ACC112 (cell line): Measurements from ENCODE around the gene C16orf96.

ENCODE experiments used
- H2AFZ ChIP-seq: fragments of 200-600 bp; sonication (generic); one replicate; pipeline ENCODE4 v1.6.0; 2017; ENCODE audit warnings: antibody characterized with exemption, low read length; ENCODE audit not compliant: unreplicated experiment
- H3K27ac ChIP-seq: fragments of 200-600 bp; sonication (generic); 2 replicates; pipeline ENCODE4 v1.5.1; 2014; ENCODE audit warnings: low read depth, mild to moderate bottlenecking, antibody characterized with exemption, low read length, moderate library complexity
- H3K27me3 ChIP-seq: fragments of 200-600 bp; sonication (generic); 2 replicates; pipeline ENCODE4 v1.6.1; 2014; ENCODE audit warnings: mild to moderate bottlenecking, antibody characterized with exemption, low read length, moderate library complexity, mixed read lengths; ENCODE audit not compliant: insufficient read depth
- H3K36me3 ChIP-seq: fragments of 200-600 bp; sonication (generic); 2 replicates; pipeline ENCODE4 v1.6.1; 2016; ENCODE audit warnings: mild to moderate bottlenecking, antibody characterized with exemption, low read length, moderate library complexity, mixed read lengths; ENCODE audit not compliant: insufficient read depth
- H3K4me1 ChIP-seq: fragments of 200-600 bp; sonication (generic); one replicate; pipeline ENCODE4 v1.6.1; 2016; ENCODE audit warnings: low read length, mixed read lengths; ENCODE audit not compliant: insufficient read depth, unreplicated experiment, control insufficient read depth
- H3K4me3 ChIP-seq: fragments of 200-600 bp; sonication (generic); 2 replicates; pipeline ENCODE4 v1.5.1; 2014; ENCODE audit warnings: mild to moderate bottlenecking, low read depth, low read length
- H3K79me2 ChIP-seq: fragments of 200-600 bp; sonication (generic); one replicate; pipeline ENCODE4 v1.6.0; 2016; ENCODE audit warnings: low read length; ENCODE audit not compliant: control insufficient read depth, unreplicated experiment, insufficient read depth

C16orf96 gene

GRCh38 chr16:4538350-4539235 lies 17.5 kb upstream of the C16orf96 start, which contains the start of gene CDIP1:
TSS of gene CDIP1 (minus strand) at chr16:4538773. CDS start at chr16:4514130, 24,643 bp downstream.
- Histone ChIP-seq H3K36me3 (no peaks in the 10 kb centered on the region; the same call in 1 of the 2 replicates), H3K4me1 (peaks cover 7% of the 10 kb centered on the region), H3K27ac (peak within 1 kb of the TSS; percentile 75), H2AFZ (peak within 1 kb of the TSS; percentile 79), H3K4me3 (peak within 1 kb of the TSS; percentile 96), H3K79me2 (peaks cover 42% of the 10 kb centered on the region), H3K27me3 (no peaks in the 10 kb centered on the region)

GRCh38 chr16:4539716-4540284 lies 16.3 kb upstream of the C16orf96 start:
- no peak overlapping the region for H3K27ac ChIP-seq
- H3K4me3 ChIP-seq = no peak overlapping the region
- H3K79me2 ChIP-seq = peaks cover 37% of the 10 kb centered on the region
- H3K4me1 ChIP-seq = peaks cover 7% of the 10 kb centered on the region
- no peaks in the 10 kb centered on the region for H3K27me3 ChIP-seq
- H3K36me3 ChIP-seq = no peaks in the 10 kb centered on the region; the same call in 1 of the 2 replicates
- H2AFZ ChIP-seq = no peak overlapping the region

- Histone ChIP-seq H3K4me1 (no peaks in the 10 kb centered on the region), H3K27ac (no peak overlapping the region), H3K27me3 (no peaks in the 10 kb centered on the region), H3K36me3 (no peaks in the 10 kb centered on the region; the same call in 1 of the 2 replicates), H3K4me3 (no peak overlapping the region), H2AFZ (no peak overlapping the region), H3K79me2 (no peaks in the 10 kb centered on the region)
Measured at GRCh38 chr16:4544473-4544872, 11.7 kb upstream of the C16orf96 start.

GRCh38 chr16:4548124-4548523 lies 8.0 kb upstream of the C16orf96 start:
- Histone ChIP-seq H3K4me1 (no peaks in the 10 kb centered on the region), H3K4me3 (no peak overlapping the region), H3K27me3 (peaks cover 4% of the 10 kb centered on the region; the same call in 1 of the 2 replicates), H3K27ac (no peak overlapping the region), H3K36me3 (no peaks in the 10 kb centered on the region), H2AFZ (no peak overlapping the region), H3K79me2 (no peaks in the 10 kb centered on the region)

- no peaks in the 10 kb centered on the region for H3K4me1 ChIP-seq
- no peak overlapping the region for H2AFZ ChIP-seq
- H3K36me3 ChIP-seq = no peaks in the 10 kb centered on the region
- H3K27me3 ChIP-seq = peaks cover 14% of the 10 kb centered on the region
- H3K4me3 ChIP-seq = no peak overlapping the region
- H3K79me2 ChIP-seq = no peaks in the 10 kb centered on the region
- H3K27ac ChIP-seq = no peak overlapping the region
Measured at GRCh38 chr16:4550591-4550990, 5.5 kb upstream of the C16orf96 start.

- Histone ChIP-seq H3K27me3 (peaks cover 14% of the 10 kb centered on the region), H3K36me3 (no peaks in the 10 kb centered on the region), H3K4me1 (no peaks in the 10 kb centered on the region), H3K4me3 (no peak overlapping the region), H2AFZ (no peak overlapping the region), H3K27ac (no peak overlapping the region), H3K79me2 (no peaks in the 10 kb centered on the region)
Measured at GRCh38 chr16:4552541-4552940, 3.6 kb upstream of the C16orf96 start.

- H3K4me3 ChIP-seq = no peak overlapping the region
- H3K79me2 ChIP-seq = no peaks in the 10 kb centered on the region
- H3K36me3 ChIP-seq = no peaks in the 10 kb centered on the region
- H3K27ac ChIP-seq = no peak overlapping the region
- no peaks in the 10 kb centered on the region for H3K4me1 ChIP-seq
- H3K27me3 ChIP-seq = peaks cover 14% of the 10 kb centered on the region
- no peak overlapping the region for H2AFZ ChIP-seq
Measured at GRCh38 chr16:4556580-4556979, 440 bp downstream of the C16orf96 start.

- Histone ChIP-seq H3K27ac (no peak overlapping the region), H3K36me3 (no peaks in the 10 kb centered on the region), H3K27me3 (peaks cover 12% of the 10 kb centered on the region), H2AFZ (no peak overlapping the region), H3K4me3 (no peak overlapping the region), H3K79me2 (no peaks in the 10 kb centered on the region), H3K4me1 (no peaks in the 10 kb centered on the region)
Measured at GRCh38 chr16:4557973-4558372, 1.8 kb downstream of the C16orf96 start.

GRCh38 chr16:4561596-4561995 lies 5.5 kb downstream of the C16orf96 start:
- Histone ChIP-seq H3K27me3 (no peaks in the 10 kb centered on the region), H3K4me1 (no peaks in the 10 kb centered on the region), H3K4me3 (no peak overlapping the region), H3K36me3 (no peaks in the 10 kb centered on the region), H3K27ac (no peak overlapping the region), H2AFZ (no peak overlapping the region), H3K79me2 (no peaks in the 10 kb centered on the region)

- Histone ChIP-seq H2AFZ (no peak overlapping the region), H3K27ac (no peak overlapping the region), H3K4me3 (no peak overlapping the region), H3K27me3 (no peaks in the 10 kb centered on the region), H3K4me1 (no peaks in the 10 kb centered on the region), H3K36me3 (no peaks in the 10 kb centered on the region), H3K79me2 (no peaks in the 10 kb centered on the region)
Measured at GRCh38 chr16:4564661-4565267, 8.6 kb downstream of the C16orf96 start.
